HG02870 (cell line): ENCODE results near the gene BNIP3.
"Not testable (repeated sequence)": the region's sequence is repeated elsewhere in the genome, so short reads cannot be mapped to it uniquely, and the experiment has no call there.

Source experiments
- ATAC-seq: cut with Tn5 transposase; IDR thresholded peaks from one replicate; pipeline ENCODE4 v1.9.1; 2021; ENCODE audit warnings: mild to moderate bottlenecking, moderate library complexity; ENCODE audit not compliant: unreplicated experiment

BNIP3 gene

GRCh38 chr10:132003282-132003924 is 21.7 kb upstream of the BNIP3 start:
- no peak for ATAC-seq

DNA sequence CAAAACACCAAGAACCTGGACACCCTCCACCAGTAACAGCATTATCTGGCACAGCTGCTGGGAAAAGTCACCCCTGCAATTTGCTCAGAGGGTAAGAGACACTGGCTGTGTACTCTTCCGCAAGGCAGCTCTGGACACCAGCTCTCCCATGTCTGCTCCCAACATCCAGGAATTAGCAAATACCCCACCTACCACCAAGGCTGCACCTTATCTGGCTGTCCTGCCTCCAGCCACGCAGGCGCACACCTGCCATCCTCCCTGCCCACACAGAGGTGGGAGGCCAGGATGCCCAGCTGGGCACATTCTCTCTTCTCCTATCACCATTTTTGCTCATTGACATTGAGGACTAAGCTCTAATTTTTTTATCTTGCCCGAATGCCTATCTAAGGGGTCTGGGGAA is 20.3 kb upstream of the BNIP3 start:
- no peak for ATAC-seq

GRCh38 chr10:132001238-132001972 is 19.7 kb upstream of the BNIP3 start:
- no peak for ATAC-seq

DNA sequence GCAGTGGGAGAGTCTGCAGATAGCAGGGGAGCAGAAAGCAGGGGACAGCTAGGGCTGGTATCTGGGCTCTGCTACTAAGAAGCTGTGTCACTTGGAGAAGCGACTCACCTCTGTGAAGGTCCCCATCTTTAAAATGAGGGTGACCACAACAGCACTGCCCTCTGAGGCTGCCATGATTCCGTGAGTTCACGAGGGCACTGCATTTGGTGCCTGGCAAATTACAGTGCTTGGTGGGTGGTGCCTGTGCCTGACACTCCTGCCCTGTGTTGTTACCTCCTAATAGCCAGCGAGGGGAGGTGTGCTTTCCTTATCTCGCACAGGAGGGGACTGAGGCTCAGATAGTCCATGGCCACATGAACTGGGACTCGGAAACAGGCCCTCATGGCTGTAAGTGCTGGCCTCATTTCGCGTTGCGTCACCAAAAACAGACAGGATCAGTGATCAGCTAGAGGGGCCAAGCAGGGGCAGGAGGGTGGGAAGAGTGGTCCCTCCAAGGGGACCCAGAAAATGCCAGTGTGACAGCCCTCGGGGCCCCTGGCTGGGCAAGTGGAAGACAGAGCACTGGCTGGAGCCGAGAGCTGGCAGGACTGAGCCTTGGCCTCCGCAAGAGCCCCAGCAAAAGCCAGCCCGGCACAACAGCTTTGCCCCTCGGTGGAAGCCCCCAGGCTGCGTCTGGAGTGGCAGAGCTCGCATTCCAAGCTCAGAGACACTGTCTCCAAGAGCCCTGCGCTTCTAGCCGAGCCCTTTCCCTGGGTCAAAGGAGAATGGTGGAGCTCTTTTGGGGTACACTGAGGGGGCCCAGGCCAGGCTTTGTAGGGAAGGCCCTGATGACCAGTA is 17.3 kb upstream of the BNIP3 start:
- ATAC-seq, result no peak

GRCh38 chr10:131998050-131998844 is 16.5 kb upstream of the BNIP3 start:
- ATAC-seq, result no peak

DNA sequence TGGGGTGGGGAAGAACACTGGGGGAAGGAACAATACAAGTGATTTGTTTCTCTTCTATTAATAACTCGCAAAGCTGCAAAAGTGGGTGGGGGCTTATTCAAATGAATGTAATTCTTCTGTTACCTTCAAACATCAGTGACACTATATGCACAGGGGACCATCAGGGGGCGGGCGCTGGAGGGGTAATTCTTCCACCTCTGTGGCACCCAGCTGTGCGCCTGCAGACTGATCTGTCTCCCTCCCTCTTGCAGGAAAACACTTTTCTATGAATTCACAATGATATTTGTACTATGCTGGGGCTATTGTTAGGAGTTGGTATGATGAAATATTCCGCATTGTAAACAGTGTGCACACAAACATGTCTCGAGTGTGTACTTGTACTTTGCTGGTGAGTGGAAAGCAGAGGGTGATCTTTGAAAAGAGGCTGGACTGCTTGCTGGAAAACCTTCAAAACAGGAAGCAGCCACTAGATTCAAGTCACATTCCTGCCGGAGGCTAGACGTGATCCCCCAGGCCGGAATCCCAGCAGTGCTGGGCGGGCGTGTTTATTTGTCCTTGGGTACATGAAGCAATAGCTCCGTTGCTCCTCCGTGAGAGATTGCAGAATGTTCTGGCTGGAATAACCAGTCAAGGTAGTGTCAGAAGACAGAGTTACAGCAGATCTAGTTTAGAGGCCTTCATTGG is 15.8 kb upstream of the BNIP3 start:
- no peak for ATAC-seq

- no peak for ATAC-seq
These were observed 15.0 kb upstream of the BNIP3 start for GRCh38 chr10:131996466-131997365.

DNA sequence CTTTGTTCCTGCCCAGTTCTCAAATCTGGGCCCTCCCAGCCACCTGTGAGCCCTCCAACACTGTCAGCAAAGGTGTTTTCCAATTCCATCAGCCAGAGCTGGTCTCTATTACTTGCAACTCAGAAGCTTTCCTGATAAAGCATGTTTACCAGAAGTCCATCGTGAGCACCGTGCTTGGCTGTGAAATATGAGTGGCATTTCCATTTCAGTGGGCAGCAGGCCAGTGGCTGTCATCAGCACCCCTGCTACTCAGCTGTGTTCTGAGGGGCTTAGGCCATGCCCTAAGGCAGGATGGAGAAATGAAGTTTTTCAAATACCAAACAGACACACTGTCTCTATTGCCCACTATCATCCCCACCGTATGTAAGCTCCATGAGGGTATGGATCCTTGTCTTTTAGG is 12.7 kb upstream of the BNIP3 start:
- no peak for ATAC-seq

DNA sequence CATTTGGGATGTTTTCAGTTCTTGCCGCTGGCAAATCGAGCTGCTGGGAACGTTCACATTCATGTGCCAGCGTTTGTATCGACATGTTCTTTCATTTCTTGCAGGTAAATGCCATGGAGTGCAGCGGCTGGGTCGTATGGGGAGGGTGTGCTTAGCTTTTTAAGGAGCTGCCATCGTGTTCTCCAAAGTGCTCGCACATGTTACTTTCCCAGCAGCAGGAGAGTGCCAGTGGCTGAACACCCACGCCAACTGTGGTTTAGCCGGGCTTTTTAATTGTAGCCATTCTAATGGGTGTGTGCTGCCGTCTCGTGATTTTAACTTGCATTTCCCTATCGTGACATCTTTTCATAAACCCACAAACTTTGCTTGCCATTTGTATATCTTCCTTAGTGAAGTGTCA is 11.6 kb upstream of the BNIP3 start:
- ATAC-seq, result no peak

DNA sequence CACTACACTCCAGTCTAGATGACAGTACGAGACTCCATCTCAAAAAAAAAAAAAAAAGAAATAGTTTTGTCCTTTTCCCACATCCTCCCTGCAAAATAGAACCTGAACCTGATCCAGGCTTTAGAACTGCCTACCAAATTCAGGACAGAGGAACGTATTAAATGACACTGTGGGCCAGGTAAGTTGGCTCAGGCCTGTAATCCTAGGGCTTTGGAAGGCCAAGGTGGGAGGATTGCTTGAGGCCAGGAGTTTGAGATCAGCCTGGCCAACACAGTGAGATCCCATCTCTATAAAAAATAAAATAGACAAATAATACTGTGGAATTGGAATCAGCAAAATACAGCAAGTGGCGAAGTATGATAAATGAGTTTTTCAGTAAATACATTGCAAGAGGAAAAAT is 10.0 kb upstream of the BNIP3 start:
- ATAC-seq, result no peak

- not testable (repeated sequence) for ATAC-seq
These were observed 6.1 kb upstream of the BNIP3 start for GRCh38 chr10:131987786-131988185.

DNA sequence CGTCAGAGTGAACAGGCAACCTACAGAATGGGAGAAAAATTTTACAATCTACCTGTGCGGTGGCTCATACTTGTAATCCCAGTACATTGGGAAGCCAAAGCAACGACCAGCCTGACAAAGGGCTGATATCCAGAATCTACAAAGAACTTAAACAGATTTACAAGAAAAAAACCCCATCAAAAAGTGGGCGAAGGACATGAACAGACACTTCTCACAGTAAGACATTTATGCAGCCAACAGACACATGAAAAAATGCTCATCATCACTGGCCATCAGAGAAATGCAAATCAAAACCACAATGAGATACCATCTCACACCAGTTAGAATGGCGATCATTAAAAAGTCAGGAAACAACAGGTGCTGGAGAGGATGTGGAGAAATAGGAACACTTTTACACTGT is 5.6 kb upstream of the BNIP3 start:
- ATAC-seq, result not testable (repeated sequence)

DNA sequence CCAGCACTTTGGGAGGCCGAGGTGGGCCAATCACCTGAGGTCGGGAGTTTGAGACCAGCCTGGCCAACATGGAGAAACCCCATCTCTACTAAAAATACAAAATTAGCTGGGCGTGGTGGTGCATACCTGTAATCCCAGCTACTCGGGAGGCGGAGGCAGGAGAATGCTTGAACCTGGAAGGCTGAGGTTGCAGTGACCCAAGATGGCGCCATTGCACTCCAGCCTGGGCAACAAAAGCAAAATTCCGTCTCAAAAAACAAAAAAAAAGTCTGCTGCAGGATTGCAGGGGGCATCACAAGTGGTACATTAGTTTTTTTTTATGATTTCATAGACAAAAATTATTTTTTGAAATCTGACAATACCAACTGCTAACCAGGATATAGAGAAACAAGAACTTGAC is 5.1 kb upstream of the BNIP3 start:
- ATAC-seq, result not testable (repeated sequence)

- no peak for ATAC-seq
These were observed 2.1 kb upstream of the BNIP3 start for GRCh38 chr10:131983780-131984179.

DNA sequence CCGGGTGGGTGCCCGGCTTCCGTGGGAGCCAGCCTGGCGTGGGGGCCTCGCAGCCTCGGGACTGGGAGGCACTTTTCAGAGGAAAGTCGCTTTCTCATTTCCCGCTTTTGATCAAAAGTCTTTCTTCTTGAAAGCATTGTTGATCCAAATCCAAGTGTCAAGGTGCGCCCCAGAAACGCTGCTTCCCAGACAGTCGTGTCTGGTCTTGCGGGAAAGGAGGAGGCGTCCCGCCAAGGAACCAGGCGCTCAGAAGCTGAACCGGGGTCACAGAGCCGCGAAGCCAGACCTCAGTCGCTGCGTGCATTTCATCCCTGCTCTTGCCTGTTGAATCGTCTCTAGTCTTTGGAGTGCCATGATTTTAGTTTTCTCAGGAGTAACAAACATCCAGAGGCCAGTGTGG is 1.1 kb upstream of the BNIP3 start:
- no peak for ATAC-seq

DNA sequence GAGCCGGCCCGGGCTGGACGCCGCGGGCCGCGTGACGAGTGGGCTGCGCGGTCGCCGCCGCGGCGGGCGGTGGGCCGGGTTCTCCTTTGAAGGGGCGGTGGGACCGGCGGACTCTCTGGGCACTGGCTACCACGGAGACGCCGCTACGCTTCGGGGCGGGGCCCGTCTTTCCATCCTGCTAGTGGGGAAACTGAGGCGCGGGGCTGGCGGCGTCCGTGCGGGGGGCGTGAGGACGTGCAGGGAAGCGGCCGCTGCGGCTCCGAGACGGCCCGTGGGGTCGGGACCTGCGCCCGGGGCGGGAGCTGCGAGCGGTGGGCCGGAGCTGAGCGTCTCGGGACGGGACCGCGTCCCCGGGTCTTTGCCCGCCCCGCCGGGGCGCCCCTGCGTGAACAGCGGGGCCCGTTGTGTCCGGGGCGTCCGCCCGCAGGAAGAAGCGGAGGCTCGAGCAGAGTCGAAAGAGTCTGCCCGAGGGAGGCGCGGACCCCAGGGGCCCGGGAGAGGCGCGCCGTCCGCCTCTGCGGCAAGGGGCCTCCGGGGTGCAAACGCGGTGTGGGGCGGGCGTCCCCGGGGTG is 548 bp upstream of the BNIP3 start:
- peak; percentile 18 for ATAC-seq

- ATAC-seq, result no peak
These were observed 828 bp downstream of the BNIP3 start for GRCh38 chr10:131980761-131981428.

DNA sequence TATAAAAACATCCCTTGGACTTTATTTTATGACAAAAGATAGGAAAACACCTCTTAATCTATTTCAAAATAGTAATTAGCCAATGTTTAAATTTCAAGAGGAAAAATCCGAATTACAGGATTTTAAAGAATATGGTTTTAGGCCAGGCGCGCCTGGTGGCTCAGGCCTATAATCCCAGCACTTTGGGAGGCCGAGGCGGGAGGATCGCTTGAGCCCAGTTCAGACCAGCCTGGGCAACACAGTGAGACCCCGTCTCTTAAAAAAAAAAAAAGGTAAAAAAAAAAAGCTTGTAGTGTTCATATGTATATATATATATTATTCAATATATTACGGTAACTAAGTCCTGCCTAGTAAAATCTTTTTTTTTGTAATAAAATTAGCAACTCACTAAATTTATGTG is 1.4 kb downstream of the BNIP3 start:
- no peak for ATAC-seq
